Psoas muscle (tissue), 8 donors: ENCODE results near the gene AHI1. TPM values are rescaled to one million over a fixed set of nuclear protein-coding genes. Genes with fewer than 3 reads are reported as not detected.

ENCODE experiments used
- ATAC-seq, 4 donors: fragments of 200-7000 bp; cut with Tn5 transposase; one replicate each; pipeline ENCODE4 v1.9.1; 2020; ENCODE audit warnings: moderate library complexity in 3 of 4, mild to moderate bottlenecking in 2 of 4
- DNase-seq, 2 donors: peaks; one replicate each; pipeline ENCODE4 v3.0.0-alpha.2; 2020
- H3K27ac ChIP-seq: fragments of 200-600 bp; one replicate; pipeline ENCODE4 v1.8.0; 2022
- H3K27me3 ChIP-seq, 3 donors: fragments of 200-600 bp in 1 of 3; one replicate each; pipeline versions ENCODE4 v1.6.1 to v1.8.0; 2013 to 2022; ENCODE audit warnings: low read length in 2 of 3, mild to moderate bottlenecking in 2 of 3, moderate library complexity in 1 of 3; ENCODE audit not compliant: insufficient read depth in 3 of 3
- H3K36me3 ChIP-seq, 2 donors: fragments of 200-600 bp in 1 of 2; one replicate each; pipeline versions ENCODE4 v1.6.1 to v1.8.0; 2013 to 2022; ENCODE audit warnings: low read depth in 1 of 2, mild to moderate bottlenecking in 1 of 2, moderate library complexity in 1 of 2; ENCODE audit not compliant: insufficient read depth in 1 of 2
- H3K4me1 ChIP-seq: fragments of 200-600 bp; one replicate; pipeline ENCODE4 v1.8.0; 2022
- H3K4me3 ChIP-seq: fragments of 200-600 bp; one replicate; pipeline ENCODE4 v1.8.0; 2022; ENCODE audit warnings: mild to moderate bottlenecking
- H3K9me3 ChIP-seq: fragments of 200-600 bp; one replicate; pipeline ENCODE4 v1.8.0; 2022
- CTCF ChIP-seq: fragments of 200-600 bp; IDR thresholded peaks from one replicate; pipeline ENCODE4 v1.8.0; 2022; ENCODE audit warnings: antibody characterized with exemption
- WGBS, 3 donors: extraction: QIAGEN DNeasy Blood & Tissue Kit; methylation state at CpG; one replicate each; pipeline versions ENCODE4 v1.1.6 to v1.1.7; 2013; 5-methylcytosine and 5-hydroxymethylcytosine counted together
- intact Hi-C, 2 donors: fragments of 100-400 bp; cut with DNase I; formaldehyde crosslinking; loops; one replicate each; pipeline versions ENCODE4 v1.11.0 to v1.14.2; 2022
- polyA plus RNA-seq, 3 donors: library from polyadenylated mRNA; stranded (reverse); fragments of 200-250 nt; gene quantifications; one replicate each; pipeline ENCODE4 v1.2.3, GENCODE V29; 2013
- total RNA-seq, 4 donors: library from RNA; stranded (reverse); fragmentation: NEBNext Ultra II Directional in 2 of 4; extraction: Animal tissue kit (Norgen Biotek cat#: 25700) in 2 of 4; gene quantifications; one replicate each; pipeline versions ENCODE4 v1.2.1 to v1.2.4, GENCODE V29; 2021 to 2023
- donor health status: healthy with polysubstance abuse.
- donor health status: DM: no; HTN: no; CAD: no; lungs with moderate emphysema.
- donor health status: Bipolar disorder and iron deficiency.
- donor health status: healthy.
- donor health status: DM: yes; HTN: yes; CAD: no.
- donor health status: DM: no; HTN: no; CAD: no.
- donor health status: DM: no; HTN: no; CAD: no.
- donor health status: DM: yes; HTN: yes; CAD: no.

AHI1 gene
- total and polyA plus RNA-seq, 7 donors: 5.5 to 14.2 (median 8.3) TPM

DNA sequence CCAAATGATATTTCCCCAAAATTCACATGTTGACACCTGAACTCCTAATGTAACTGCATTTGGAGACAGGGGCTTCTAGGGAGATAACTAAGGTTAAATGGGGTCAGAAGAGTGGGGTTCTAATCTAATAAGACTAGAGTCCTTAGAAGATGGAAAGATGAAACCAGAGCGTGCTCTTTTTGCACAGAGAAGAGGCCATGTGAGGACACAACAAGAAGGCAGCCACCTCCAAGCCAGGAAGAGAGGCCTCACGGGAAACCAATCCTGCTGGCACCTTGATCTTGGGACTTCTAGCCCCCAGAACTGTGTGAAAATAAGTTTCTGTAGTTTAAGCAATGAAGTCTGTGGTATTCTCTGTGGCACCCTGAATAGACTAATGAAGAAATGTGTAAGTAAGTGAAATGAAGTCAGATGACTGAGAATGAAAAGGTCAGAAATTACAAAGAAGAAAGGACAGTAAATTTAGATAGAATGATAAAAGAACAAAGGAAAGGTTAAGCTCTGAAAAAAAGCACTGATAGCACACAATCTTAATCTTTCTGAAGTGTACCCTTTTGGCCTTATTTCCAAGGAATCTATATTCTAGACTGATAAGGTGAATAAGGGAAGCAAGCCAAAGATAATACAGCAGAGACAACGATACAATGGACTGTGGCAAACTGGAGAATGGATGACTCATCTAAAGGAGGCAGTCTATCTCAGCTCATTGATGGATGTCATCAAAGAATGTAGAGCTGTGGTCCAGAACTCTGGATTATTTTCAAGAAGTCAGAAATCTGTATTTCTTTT is 206.1 kb downstream of the AHI1 start:
- H3K4me3 ChIP-seq: no peak overlapping the region
- 57 to 85% (median 65%) methylated on average over 3 of the region's 3 CpGs for WGBS, 3 donors
- peaks cover 4% of the 10 kb centered on the region for H3K9me3 ChIP-seq
- H3K27me3 ChIP-seq: no peaks in the 10 kb centered on the region
- no peak for ATAC-seq
- no peaks in the 10 kb centered on the region for H3K4me1 ChIP-seq
- no peak overlapping the region for H3K27ac ChIP-seq
- peaks cover 3 to 23% of the 10 kb centered on the region in 2 donors for H3K36me3 ChIP-seq
- no peak for TF ChIP-seq CTCF
- intact Hi-C loops: no loop called here
- DNase-seq: no peak

GRCh38 chr6:135289816-135290215 is 207.7 kb downstream of the AHI1 start:
- intact Hi-C loops: no loop called here
- no peak for TF ChIP-seq CTCF
- no peaks in the 10 kb centered on the region for H3K9me3 ChIP-seq
- no peaks in the 10 kb centered on the region for H3K27me3 ChIP-seq
- 89 to 92% (median 90%) methylated on average over 5 of the region's 5 CpGs for WGBS, 3 donors
- H3K36me3 ChIP-seq: peaks cover 3 to 28% of the 10 kb centered on the region in 2 donors
- no peaks in the 10 kb centered on the region for H3K4me1 ChIP-seq
- DNase-seq (no peak), ATAC-seq (no peak)
- H3K27ac ChIP-seq: no peak overlapping the region
- H3K4me3 ChIP-seq: no peak overlapping the region

- H3K36me3 ChIP-seq: peaks cover 3 to 28% of the 10 kb centered on the region in 2 donors
- H3K27ac ChIP-seq: no peak overlapping the region
- intact Hi-C loops: no loop called here
- H3K4me1 ChIP-seq: no peaks in the 10 kb centered on the region
- TF ChIP-seq CTCF: no peak
- 85 to 87% (median 86%) methylated on average over 8 of the region's 8 CpGs for WGBS, 3 donors
- no peak overlapping the region for H3K4me3 ChIP-seq
- no peaks in the 10 kb centered on the region for H3K27me3 ChIP-seq
- H3K9me3 ChIP-seq: no peaks in the 10 kb centered on the region
- DNase-seq (no peak), ATAC-seq (no peak)
Measured at GRCh38 chr6:135286962-135287538, 210.5 kb downstream of the AHI1 start.

GRCh38 chr6:135285165-135285564 is 212.4 kb downstream of the AHI1 start:
- 85 to 88% (median 87%) methylated on average over 2 of the region's 2 CpGs for WGBS, 3 donors
- H3K27ac ChIP-seq: no peak overlapping the region
- H3K4me1 ChIP-seq: no peaks in the 10 kb centered on the region
- TF ChIP-seq CTCF: no peak
- DNase-seq (no peak), ATAC-seq (no peak)
- peaks cover 3 to 24% of the 10 kb centered on the region in 2 donors for H3K36me3 ChIP-seq
- no peaks in the 10 kb centered on the region for H3K9me3 ChIP-seq
- H3K27me3 ChIP-seq: no peaks in the 10 kb centered on the region
- H3K4me3 ChIP-seq: no peak overlapping the region
- intact Hi-C loops: no loop called here
